CD14-positive monocyte (primary cell): ENCODE data around the gene CACHD1. TPM values are rescaled to one million over a fixed set of nuclear protein-coding genes. Genes with fewer than 3 reads are reported as not detected.
A peak's percentile ranks its signal among the peaks of the same experiment; 100 is the strongest.

Source experiments
- DNase-seq, 3 donors: peaks; one replicate each; pipeline ENCODE4 v3.0.0-alpha.2; 2011 to 2022
- H2AFZ ChIP-seq: 2 replicates; pipeline ENCODE4 v1.6.0; 2012; ENCODE audit warnings: mild to moderate bottlenecking, low read depth, low read length, inconsistent platforms; ENCODE audit not compliant: insufficient read depth, poor library complexity, severe bottlenecking
- H3K27ac ChIP-seq, 2 donors: 1 replicate in 1 of 2; 2 replicates in 1 of 2; pipeline ENCODE4 v1.5.1; 2012 to 2013; ENCODE audit warnings: low read length in 2 of 2, control low read depth in 1 of 2, inconsistent platforms in 1 of 2, low read depth in 1 of 2, mild to moderate bottlenecking in 1 of 2
- H3K27me3 ChIP-seq, 2 donors: one replicate each; pipeline versions ENCODE4 v1.6.0 to v1.6.1; 2011 to 2013; ENCODE audit warnings: low read length in 2 of 2; ENCODE audit not compliant: control insufficient read depth in 2 of 2, insufficient read depth in 2 of 2
- H3K36me3 ChIP-seq, 2 donors: replicated peaks in 1 of 2; 1 replicate in 1 of 2; 2 replicates in 1 of 2; pipeline versions ENCODE4 v1.5.1 to v1.6.1; 2012 to 2013; ENCODE audit warnings: low read length in 2 of 2, control low read depth in 1 of 2, inconsistent platforms in 1 of 2, mild to moderate bottlenecking in 1 of 2; ENCODE audit not compliant: insufficient read depth in 2 of 2, control insufficient read depth in 1 of 2
- H3K4me1 ChIP-seq, 2 donors: 1 replicate in 1 of 2; 2 replicates in 1 of 2; pipeline versions ENCODE4 v1.5.1 to v1.6.1; 2012 to 2013; ENCODE audit warnings: low read length in 2 of 2, control low read depth in 1 of 2, inconsistent platforms in 1 of 2, mild to moderate bottlenecking in 1 of 2, moderate library complexity in 1 of 2; ENCODE audit not compliant: insufficient read depth in 2 of 2, control insufficient read depth in 1 of 2
- H3K4me2 ChIP-seq: replicated peaks from 2 replicates; pipeline ENCODE3; 2012; ENCODE audit warnings: low read length, moderate library complexity, mild to moderate bottlenecking; ENCODE audit not compliant: poor library complexity, severe bottlenecking; ENCODE audit errors: extremely low read depth
- H3K4me3 ChIP-seq, 3 experiments: fragments of 200-600 bp in 1 of 3; sonication (generic) in 1 of 3; replicated peaks in 1 of 3; 1 replicate in 2 of 3; 2 replicates in 1 of 3; pipeline ENCODE4 v1.5.1; 2011 to 2013; ENCODE audit warnings: low read length in 3 of 3, mild to moderate bottlenecking in 3 of 3, control low read depth in 2 of 3, low read depth in 2 of 3, inconsistent platforms in 1 of 3, moderate library complexity in 1 of 3
- H3K79me2 ChIP-seq: 2 replicates; pipeline ENCODE4 v1.6.0; 2012; ENCODE audit warnings: mild to moderate bottlenecking, control low read depth, inconsistent platforms, low read length, moderate library complexity; ENCODE audit not compliant: insufficient read depth
- H3K9ac ChIP-seq: 2 replicates; pipeline ENCODE4 v1.6.0; 2017; ENCODE audit warnings: low read length, mild to moderate bottlenecking; ENCODE audit not compliant: insufficient read depth, poor library complexity, severe bottlenecking
- H3K9me3 ChIP-seq, 2 donors: replicated peaks in 1 of 2; 1 replicate in 1 of 2; 2 replicates in 1 of 2; pipeline versions ENCODE4 v1.5.1 to v1.6.1; 2012 to 2013; ENCODE audit warnings: low read length in 2 of 2, control low read depth in 1 of 2; ENCODE audit not compliant: control insufficient read depth in 1 of 2, insufficient read depth in 1 of 2
- H4K20me1 ChIP-seq: 2 replicates; pipeline ENCODE4 v1.6.0; 2012; ENCODE audit warnings: mild to moderate bottlenecking, low read length, control low read depth, moderate library complexity; ENCODE audit not compliant: insufficient read depth
- H3K27ac Mint-ChIP-seq, 7 donors: one replicate each; pipeline ENCODE4 v1.8.0; 2020; ENCODE audit warnings: mild to moderate bottlenecking in 7 of 7, mixed read lengths in 7 of 7, moderate library complexity in 6 of 7, inconsistent platforms in 2 of 7
- H3K27me3 Mint-ChIP-seq, 3 donors: one replicate each; pipeline ENCODE4 v1.8.0; 2021 to 2022; ENCODE audit warnings: low read depth in 3 of 3, mild to moderate bottlenecking in 3 of 3, mixed read lengths in 3 of 3, moderate library complexity in 3 of 3, inconsistent platforms in 1 of 3
- H3K36me3 Mint-ChIP-seq, 2 donors: one replicate each; pipeline ENCODE4 v1.8.0; 2020; ENCODE audit warnings: mixed read lengths in 2 of 2, inconsistent platforms in 1 of 2, mild to moderate bottlenecking in 1 of 2
- H3K4me1 Mint-ChIP-seq: one replicate; pipeline ENCODE4 v1.8.0; 2020; ENCODE audit warnings: mild to moderate bottlenecking, mixed read lengths
- H3K4me3 Mint-ChIP-seq, 2 donors: one replicate each; pipeline ENCODE4 v1.8.0; 2020; ENCODE audit warnings: mild to moderate bottlenecking in 2 of 2, mixed read lengths in 2 of 2, moderate library complexity in 1 of 2
- H3K9me3 Mint-ChIP-seq, 7 donors: one replicate each; pipeline ENCODE4 v1.8.0; 2020 to 2022; ENCODE audit warnings: mixed read lengths in 7 of 7, mild to moderate bottlenecking in 6 of 7, moderate library complexity in 6 of 7, inconsistent platforms in 2 of 7
- CTCF ChIP-seq: fragments of 200-600 bp; IDR thresholded peaks from one replicate; pipeline ENCODE4 v1.8.0; 2022; ENCODE audit warnings: antibody characterized with exemption, mild to moderate bottlenecking
- WGBS: methylation state at CpG from one replicate; pipeline ENCODE4 v1.1.5; 2013; ENCODE audit warnings: missing lambda C conversion rate; ENCODE audit not compliant: insufficient coverage; 5-methylcytosine and 5-hydroxymethylcytosine counted together
- intact Hi-C, 2 donors: fragments of 100-400 bp; cut with micrococcal nuclease; formaldehyde crosslinking; loops; one replicate each; pipeline versions ENCODE4 v1.15.0 to v1.15.1; 2023
- polyA plus RNA-seq, 3 donors: library from polyadenylated mRNA; depleted of rRNA in 1 of 3; unstranded in 2 of 3; stranded (reverse) in 1 of 3; fragments of 300-500 nt in 2 of 3; fragments of >200 nt in 1 of 3; fragmentation: Illumina TruSeq in 2 of 3; gene quantifications; 1 replicate in 2 of 3; 2 replicates in 1 of 3; pipeline ENCODE4 v1.2.3, GENCODE V29; 2012 to 2021

CACHD1 gene
- polyA plus RNA-seq, 3 donors = 0.12 TPM; not detected in 2

- Histone ChIP-seq H3K36me3 (no peaks in the 10 kb centered on the region), H2AFZ (no peak overlapping the region), H3K4me3 (no peak overlapping the region), H3K4me2 (no peak overlapping the region), H4K20me1 (no peaks in the 10 kb centered on the region), H3K9me3 (no peaks in the 10 kb centered on the region), H3K79me2 (no peaks in the 10 kb centered on the region), H3K27me3 (no peaks in the 10 kb centered on the region), H3K4me1 (peaks cover 0 to 3% of the 10 kb centered on the region in 2 donors), H3K27ac (no peak overlapping the region), H3K9ac (no peak overlapping the region)
- H3K4me3 Mint-ChIP-seq = no peak overlapping the region
- H3K27ac Mint-ChIP-seq = no peak overlapping the region
- H3K9me3 Mint-ChIP-seq = no peaks in the 10 kb centered on the region
- peaks cover 12% of the 10 kb centered on the region for H3K4me1 Mint-ChIP-seq
- WGBS = 100% methylated on average over 2 of the region's 3 CpGs
- H3K36me3 Mint-ChIP-seq = no peaks in the 10 kb centered on the region
- DNase-seq = no peak
- H3K27me3 Mint-ChIP-seq = no peaks in the 10 kb centered on the region
- TF ChIP-seq CTCF = no peak
- intact Hi-C loops = no loop called here
Measured at GRCh38 chr1:64526312-64526711, 56.4 kb downstream of the CACHD1 start.

GRCh38 chr1:64527165-64527564 is 57.2 kb downstream of the CACHD1 start:
- H3K9me3 ChIP-seq = no peaks in the 10 kb centered on the region
- 96% methylated on average over 2 of the region's 10 CpGs for WGBS
- H3K4me2 ChIP-seq = no peak overlapping the region
- H4K20me1 ChIP-seq = no peaks in the 10 kb centered on the region
- peaks cover 0 to 3% of the 10 kb centered on the region in 2 donors for H3K4me1 ChIP-seq
- H3K79me2 ChIP-seq = no peaks in the 10 kb centered on the region
- H3K27ac ChIP-seq = no peak overlapping the region
- no peak for TF ChIP-seq CTCF
- no peak overlapping the region for H2AFZ ChIP-seq
- no peaks in the 10 kb centered on the region for H3K36me3 ChIP-seq
- no peak overlapping the region for H3K9ac ChIP-seq
- peak in 2 of 3 donors; percentile 12 to 22 for DNase-seq
- intact Hi-C loops = no loop called here
- Mint-ChIP-seq H3K36me3 (no peaks in the 10 kb centered on the region), H3K9me3 (no peaks in the 10 kb centered on the region), H3K4me3 (no peak overlapping the region), H3K4me1 (peaks cover 12% of the 10 kb centered on the region), H3K27me3 (no peaks in the 10 kb centered on the region), H3K27ac (no peak overlapping the region)
- H3K27me3 ChIP-seq = no peaks in the 10 kb centered on the region
- H3K4me3 ChIP-seq = no peak overlapping the region
